GM18508 (cell line): ENCODE measurements around the gene PARN.
"Not testable (repeated sequence)": the region's sequence is repeated elsewhere in the genome, so short reads cannot be mapped to it uniquely, and the experiment has no call there.

ENCODE experiments used
- ATAC-seq: cut with Tn5 transposase; IDR thresholded peaks from one replicate; pipeline ENCODE4 v1.9.1; 2021; ENCODE audit warnings: moderate number of reproducible peaks; ENCODE audit not compliant: insufficient read depth, unreplicated experiment

PARN gene

GRCh38 chr16:14446796-14447195, 183.3 kb downstream of the PARN start:
- no peak for ATAC-seq

- no peak for ATAC-seq
Measured at GRCh38 chr16:14445937-14446715, 183.9 kb downstream of the PARN start.

DNA sequence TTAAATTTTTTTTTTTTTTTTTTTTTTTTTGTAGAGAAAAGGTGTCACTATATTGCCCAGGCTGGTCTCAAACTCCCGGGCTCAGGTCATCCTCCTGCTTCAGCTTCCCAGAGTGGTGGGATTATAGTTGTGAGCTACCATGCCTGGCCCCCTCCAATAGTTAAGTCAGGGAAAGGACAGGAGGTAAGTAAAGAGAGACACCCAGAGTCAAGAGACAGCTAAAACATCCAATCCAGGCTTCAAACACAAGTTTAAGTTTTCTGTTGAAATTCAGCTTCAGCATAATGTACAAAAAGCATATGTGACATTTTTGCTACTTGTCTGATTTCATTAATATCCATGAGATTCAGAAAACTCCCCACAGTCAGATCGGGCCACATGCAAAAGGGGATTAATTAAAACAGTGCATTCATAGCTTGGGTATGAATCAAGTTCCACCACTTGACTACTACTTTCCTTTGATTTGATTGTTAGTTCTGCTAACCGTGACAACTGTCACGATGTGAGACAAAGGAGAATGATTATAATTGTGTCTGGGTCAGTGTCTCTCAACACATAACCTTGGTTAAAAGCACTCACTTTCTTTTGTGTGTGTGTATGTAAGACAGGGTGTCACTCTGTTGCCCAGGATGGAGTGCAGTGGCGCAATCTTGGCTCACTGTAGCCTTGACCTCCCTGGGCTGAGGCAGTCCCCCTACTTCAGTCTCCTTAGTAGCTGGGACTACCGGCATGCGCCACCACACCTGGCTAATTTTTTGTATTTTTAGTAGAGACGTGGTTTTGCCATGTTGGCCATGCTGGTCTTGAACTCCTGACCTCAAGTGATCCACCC, 184.9 kb downstream of the PARN start:
- ATAC-seq, result no peak

DNA sequence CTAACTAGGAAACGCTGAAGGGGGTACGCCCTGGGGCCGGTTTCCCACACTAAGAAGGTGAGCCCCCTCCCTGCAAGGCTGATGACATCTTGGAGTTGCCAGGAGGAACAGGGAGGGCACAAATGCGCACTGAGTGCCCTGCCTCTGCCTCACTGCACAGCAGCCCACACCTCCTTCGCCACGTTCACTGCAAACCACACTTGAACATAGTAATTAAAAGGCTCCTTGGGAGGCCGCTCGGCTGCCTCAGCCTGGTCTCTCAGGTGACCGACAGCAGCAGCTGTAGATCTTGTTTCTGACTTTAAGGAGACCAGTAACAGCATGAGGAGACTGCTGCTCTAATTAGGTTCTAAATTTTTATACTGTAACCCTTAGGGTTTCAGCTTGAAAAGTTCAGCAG, 188.5 kb downstream of the PARN start:
- not testable (repeated sequence) for ATAC-seq

DNA sequence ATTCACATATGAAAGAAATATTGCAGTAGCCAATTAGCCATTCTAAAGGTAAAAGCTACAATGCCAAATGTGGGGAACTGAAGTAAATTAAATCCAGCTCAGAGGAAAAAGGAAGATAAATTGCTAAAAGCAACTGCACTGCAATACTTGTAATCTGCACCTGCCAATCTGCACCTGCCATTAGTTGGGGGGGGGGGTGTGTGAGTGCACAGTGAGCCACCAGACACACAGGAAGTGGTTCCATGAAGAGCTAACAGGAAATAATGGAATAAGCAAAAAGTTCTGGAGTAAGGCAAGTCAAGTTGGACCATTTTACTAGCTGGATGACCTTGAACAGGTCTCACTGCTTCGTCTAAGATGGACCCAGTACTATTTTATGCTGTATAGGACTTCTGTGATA, 191.8 kb downstream of the PARN start:
- no peak for ATAC-seq

DNA sequence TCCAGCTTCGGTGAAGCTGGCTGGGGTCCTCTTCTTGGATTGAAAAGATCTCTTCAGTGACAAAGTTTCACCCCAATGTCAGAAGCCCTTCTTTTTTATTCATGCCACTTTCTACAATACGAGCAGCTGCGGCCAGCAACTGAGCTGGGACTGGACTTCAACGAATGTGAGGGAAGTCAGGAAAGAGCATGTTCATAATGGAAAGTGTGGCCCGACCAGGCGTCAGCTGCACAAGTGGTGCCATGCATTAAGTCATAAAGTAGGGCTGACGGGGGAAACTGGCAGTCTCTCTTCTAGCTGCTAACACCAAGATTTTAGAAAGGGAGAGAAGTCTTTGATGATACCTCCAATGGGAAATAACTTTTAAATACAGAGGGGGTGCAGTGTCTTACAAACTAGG, 192.6 kb downstream of the PARN start:
- ATAC-seq, result no peak

DNA sequence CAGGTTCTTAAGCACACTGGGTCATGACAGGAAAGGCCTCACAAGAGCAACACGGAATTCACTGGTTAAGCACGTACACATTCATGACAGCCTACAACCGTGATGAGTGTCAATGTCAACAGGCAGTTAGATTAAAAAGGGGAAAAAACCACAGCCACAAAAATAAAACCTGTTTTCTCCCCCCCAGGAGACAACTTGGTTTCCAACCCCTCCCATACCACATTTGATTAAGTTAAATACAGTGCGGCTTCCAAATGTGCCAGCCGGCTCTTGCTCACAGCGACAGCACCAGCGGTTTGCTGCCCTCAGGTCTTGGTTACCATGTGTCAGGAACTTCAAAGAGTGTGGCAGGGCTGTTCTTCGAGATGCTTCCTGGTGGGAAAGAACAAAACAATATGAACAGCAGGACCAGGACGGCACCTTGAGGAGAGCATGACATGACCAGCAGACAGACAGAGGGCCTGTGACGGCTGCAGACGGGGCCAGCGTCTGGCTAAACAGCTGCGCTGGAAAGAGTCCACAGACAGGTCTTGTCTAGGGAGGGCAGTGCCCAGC, 193.6 kb downstream of the PARN start:
- no peak for ATAC-seq

DNA sequence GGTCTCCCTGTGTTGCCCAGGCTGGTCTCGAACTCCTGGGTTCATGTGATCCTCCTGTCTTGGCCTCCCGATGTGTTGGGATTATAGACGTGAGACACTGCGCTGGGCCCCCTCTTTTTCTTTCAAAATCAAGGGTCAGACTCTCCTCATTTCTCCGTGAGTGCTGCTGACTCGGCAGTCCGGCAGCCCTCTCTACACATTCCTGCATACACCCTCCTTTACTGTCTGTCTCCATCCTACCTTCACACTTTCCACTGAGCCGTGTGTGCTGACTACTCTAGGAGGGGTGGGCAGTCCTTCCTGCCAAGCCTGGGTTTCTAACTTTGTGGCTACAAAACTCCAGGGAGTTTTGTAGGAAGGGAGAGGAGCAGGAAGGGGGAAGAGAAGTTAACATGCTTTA, 195.2 kb downstream of the PARN start:
- ATAC-seq, result no peak

GRCh38 chr16:14428971-14429637, 201.0 kb downstream of the PARN start:
- not testable (repeated sequence) for ATAC-seq

- ATAC-seq, result no peak
Measured at GRCh38 chr16:14428043-14428442, 202.0 kb downstream of the PARN start.

- ATAC-seq, result no peak
Measured at GRCh38 chr16:14427371-14427948, 202.6 kb downstream of the PARN start.

DNA sequence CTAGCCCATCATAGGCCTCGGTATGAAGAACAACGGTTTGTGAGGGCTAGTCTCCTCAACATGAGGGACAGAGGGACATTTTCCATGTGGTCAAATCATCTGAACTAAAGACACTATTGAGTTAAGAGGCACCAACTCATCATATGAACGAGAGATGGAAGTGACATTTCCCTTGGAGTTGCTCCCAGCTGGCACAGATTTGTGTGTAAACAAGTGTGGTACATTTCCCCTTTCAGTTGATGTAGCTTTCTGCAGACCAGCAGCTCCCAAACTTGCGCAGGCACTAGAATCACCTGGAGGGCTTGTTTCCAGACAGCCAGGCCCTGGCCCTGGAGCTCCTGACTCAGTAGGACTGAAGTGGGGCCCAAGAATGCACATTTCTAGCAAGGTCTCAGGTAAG, 205.5 kb downstream of the PARN start:
- no peak for ATAC-seq

DNA sequence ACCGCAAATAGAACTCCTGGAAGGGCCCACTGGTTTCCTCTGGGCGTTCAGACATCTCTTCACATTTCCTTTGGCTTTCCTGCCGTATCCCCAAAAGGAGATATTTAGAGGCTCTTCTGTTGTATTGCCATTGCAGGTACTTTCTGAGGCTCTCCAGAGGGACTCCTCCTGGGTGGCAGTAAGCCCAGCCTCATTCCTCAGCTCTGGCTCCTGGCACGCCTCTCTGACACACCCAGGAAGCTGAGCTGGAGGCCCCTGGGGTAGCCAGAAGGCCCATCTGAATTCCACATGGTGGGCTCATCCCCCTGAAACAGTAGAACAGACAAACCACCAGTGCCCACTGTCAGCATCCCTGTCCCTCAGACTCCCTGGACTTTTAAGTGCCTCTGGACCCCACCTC, 206.7 kb downstream of the PARN start:
- no peak for ATAC-seq

DNA sequence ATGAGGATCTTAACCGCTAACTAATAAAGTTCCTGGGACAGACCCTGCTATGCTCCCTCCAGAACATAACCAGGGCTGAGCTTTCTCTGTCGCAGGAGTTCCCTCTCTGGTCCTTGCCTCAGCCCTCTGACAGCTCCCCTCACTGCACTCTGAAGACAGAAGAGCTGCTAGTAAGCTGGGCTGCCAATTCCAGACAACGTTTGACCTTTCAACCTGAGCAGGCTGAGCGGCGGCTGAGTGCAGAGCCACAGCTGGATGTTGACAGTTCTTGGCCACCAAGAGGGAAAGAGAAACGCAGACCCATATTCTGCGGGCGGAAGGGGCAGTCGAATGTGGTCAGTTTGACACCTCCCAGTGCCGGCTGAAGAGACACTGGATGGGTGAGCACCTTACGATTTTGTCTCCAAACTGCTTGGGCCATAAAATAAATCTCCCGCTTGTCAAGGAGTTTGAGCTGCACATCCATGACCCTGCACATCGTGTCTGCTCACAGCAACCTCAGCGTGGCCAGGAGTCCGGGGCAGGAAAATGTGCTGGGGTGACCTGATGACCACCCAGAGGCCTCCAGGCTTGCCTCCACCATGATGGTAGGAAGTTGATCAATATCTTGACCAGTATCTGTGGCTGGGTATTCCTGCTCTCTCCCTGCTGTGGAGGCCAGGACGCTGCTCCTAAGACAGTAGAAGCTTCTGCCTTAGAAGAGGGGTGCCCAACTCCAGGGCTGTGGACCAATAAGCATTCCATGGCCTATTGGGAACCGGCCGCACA, 209.2 kb downstream of the PARN start:
- no peak for ATAC-seq

DNA sequence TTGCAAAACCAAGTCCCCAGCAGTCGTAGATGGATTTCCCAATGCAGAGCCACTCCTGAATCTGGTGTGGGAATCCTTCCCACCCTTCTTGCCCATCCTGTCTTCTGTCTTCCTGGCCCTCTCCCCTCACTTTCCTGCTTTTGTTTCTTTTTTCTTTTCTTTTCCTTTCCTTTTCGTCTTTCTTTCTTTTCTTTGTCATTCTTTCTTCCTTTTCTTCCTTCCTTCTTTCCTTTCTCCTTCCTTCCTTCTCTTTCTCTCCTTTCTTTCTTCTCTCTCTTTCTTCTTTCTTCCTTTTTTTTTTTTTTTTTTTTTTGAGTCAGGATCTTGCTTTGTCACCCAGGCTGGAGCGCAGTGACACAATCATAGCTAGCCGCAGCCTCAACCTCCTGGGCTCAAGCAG, 209.8 kb downstream of the PARN start:
- ATAC-seq, result not testable (repeated sequence)

GRCh38 chr16:14419817-14420216, 210.2 kb downstream of the PARN start:
- ATAC-seq, result no peak

DNA sequence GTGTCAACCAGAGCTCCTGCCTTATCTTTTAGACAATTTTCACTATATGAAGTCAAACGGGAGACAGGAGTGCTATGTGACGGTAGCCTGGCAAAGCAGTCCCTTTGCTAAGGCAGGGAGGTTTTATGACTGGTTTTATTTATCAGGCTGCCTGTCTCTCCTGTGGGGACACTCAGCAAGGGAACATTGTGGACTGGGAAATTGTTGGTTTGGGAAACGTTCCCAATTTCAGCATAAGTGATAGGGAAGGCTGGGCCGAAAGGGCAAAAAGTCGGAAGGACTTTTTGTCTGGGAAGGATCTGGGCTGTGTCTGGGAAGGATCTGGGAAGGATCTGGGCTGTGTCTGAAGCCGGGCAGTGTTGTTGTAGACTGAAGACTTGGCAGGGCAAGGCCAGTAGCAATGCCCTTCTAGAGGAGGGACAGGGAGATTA, 211.2 kb downstream of the PARN start:
- ATAC-seq, result no peak

DNA sequence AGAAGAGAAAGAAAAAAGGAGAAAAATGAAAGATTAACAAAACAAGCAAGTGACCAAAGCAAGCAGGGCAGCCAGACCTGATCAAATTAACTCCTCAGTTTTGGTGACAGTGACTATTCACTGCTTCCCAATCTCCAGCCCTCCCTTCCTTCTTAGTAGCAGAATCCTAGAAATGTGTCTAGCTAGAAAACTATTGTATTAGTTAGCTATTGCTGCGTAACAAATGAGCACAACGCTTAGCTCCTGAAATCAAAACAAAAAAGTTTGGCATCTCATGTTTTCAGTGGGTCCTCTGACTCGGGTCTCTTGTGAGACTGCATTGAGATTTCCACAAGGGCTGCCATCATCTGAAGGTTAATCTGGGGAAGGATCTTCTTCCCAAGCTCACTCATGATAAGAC, 213.9 kb downstream of the PARN start:
- no peak for ATAC-seq

DNA sequence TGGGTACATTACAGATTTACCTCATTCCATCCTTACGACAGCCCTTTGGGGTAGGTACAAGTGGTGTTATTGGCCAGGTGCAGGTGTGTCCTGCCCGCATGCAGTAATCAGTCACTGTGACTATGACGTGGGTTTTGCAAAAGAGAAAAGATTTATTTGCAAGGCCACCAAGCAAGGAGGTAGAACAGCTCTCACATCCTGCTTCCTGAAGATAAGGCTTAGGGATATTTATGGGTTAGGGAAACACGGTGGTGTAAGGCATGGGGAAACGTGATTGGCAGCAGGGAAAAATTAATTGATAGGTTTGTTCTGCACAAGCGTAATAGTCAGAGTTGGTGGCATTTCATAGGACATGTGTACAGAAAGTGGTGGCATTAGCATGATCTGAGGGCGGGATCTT, 214.8 kb downstream of the PARN start:
- ATAC-seq, result no peak

DNA sequence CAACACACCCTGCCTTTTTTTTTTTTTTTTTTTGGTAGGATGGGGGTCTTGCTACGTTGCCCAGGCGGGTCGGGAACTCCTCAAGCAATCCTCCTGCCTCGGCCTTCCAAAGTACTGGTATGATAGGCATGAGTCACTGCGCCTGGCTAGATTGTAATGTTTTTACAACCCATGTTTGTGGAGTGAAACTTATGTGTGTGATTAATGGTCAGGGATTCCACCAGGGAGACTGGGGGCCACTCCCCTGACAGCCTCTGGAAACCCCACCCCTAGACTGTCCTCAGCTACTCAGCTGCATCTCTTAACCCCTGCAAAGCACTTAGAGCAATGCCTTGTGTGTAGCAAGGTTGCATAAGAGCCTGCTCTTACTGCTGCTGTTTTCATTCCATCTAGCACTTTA, 220.5 kb downstream of the PARN start:
- no peak for ATAC-seq
